IMR-90 (cell line): ENCODE measurements around the gene EIF5A.
"Not testable (repeated sequence)": the region's sequence is repeated elsewhere in the genome, so short reads cannot be mapped to it uniquely, and the experiment has no call there.

Experiments used
- NFE2L2 ChIP-seq: fragments of 150-350 bp; IDR thresholded peaks from 2 replicates; pipeline ENCODE4 v1.6.1; 2016; ENCODE audit warnings: low read depth, mild to moderate bottlenecking, low read length
- POLR2A ChIP-seq: IDR thresholded peaks from 2 replicates; pipeline ENCODE4 v1.6.1; 2012; ENCODE audit warnings: mild to moderate bottlenecking, low read depth, low read length
- RAD21 ChIP-seq: IDR thresholded peaks from 2 replicates; pipeline ENCODE4 v1.6.1; 2012; ENCODE audit warnings: low read length, improper control_type of control experiment
- RCOR1 ChIP-seq: IDR thresholded peaks from 2 replicates; pipeline ENCODE4 v1.6.1; 2012; ENCODE audit warnings: mild to moderate bottlenecking, low read length, improper control_type of control experiment; ENCODE audit not compliant: insufficient replicate concordance
- RFX5 ChIP-seq: IDR thresholded peaks from 2 replicates; pipeline ENCODE4 v1.8.0; 2012; ENCODE audit warnings: low read depth, mild to moderate bottlenecking, low read length, moderate library complexity
- TF ChIP-seq, protein P1 (sequence below): conservative IDR thresholded peaks from 2 replicates; pipeline ENCODE4 v1.5.1; 2012; ENCODE audit warnings: mild to moderate bottlenecking, low read depth, low read length, improper control_type of control experiment
- TF ChIP-seq, protein P2 (sequence below): fragments of 150-350 bp; IDR thresholded peaks from 2 replicates; pipeline ENCODE4 v1.6.1; 2017; ENCODE audit warnings: mild to moderate bottlenecking, antibody characterized with exemption, low read length, low read depth

DNA sequence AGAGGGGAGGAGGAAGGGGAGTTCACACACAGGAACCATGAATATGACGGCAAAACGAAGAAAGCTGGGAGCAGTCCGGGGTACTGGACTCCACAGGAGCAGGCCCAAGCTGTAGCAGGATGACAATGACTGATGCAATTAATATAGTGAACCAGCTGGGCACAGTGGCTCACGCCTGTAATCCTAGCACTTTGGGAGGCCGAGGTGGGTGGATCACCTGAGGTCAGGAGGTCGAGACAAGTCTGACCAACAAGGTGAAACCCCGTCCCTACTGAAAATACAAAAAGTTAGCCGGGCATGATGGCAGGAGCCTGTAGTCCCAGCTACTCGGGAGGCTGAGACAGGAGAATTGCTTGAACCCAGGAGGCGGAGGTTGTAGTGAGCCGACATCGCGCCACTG, 28.3 kb downstream of the EIF5A start:
- TF ChIP-seq, protein P1, sequence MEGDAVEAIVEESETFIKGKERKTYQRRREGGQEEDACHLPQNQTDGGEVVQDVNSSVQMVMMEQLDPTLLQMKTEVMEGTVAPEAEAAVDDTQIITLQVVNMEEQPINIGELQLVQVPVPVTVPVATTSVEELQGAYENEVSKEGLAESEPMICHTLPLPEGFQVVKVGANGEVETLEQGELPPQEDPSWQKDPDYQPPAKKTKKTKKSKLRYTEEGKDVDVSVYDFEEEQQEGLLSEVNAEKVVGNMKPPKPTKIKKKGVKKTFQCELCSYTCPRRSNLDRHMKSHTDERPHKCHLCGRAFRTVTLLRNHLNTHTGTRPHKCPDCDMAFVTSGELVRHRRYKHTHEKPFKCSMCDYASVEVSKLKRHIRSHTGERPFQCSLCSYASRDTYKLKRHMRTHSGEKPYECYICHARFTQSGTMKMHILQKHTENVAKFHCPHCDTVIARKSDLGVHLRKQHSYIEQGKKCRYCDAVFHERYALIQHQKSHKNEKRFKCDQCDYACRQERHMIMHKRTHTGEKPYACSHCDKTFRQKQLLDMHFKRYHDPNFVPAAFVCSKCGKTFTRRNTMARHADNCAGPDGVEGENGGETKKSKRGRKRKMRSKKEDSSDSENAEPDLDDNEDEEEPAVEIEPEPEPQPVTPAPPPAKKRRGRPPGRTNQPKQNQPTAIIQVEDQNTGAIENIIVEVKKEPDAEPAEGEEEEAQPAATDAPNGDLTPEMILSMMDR = not testable (repeated sequence)
- TF ChIP-seq NFE2L2, RCOR1, RAD21, RFX5, POLR2A: not testable (repeated sequence)
- TF ChIP-seq, protein P2, sequence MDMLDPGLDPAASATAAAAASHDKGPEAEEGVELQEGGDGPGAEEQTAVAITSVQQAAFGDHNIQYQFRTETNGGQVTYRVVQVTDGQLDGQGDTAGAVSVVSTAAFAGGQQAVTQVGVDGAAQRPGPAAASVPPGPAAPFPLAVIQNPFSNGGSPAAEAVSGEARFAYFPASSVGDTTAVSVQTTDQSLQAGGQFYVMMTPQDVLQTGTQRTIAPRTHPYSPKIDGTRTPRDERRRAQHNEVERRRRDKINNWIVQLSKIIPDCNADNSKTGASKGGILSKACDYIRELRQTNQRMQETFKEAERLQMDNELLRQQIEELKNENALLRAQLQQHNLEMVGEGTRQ = not testable (repeated sequence)
